ENCODE data around the gene SERPINE2.

The SERPINE2 gene

DNA sequence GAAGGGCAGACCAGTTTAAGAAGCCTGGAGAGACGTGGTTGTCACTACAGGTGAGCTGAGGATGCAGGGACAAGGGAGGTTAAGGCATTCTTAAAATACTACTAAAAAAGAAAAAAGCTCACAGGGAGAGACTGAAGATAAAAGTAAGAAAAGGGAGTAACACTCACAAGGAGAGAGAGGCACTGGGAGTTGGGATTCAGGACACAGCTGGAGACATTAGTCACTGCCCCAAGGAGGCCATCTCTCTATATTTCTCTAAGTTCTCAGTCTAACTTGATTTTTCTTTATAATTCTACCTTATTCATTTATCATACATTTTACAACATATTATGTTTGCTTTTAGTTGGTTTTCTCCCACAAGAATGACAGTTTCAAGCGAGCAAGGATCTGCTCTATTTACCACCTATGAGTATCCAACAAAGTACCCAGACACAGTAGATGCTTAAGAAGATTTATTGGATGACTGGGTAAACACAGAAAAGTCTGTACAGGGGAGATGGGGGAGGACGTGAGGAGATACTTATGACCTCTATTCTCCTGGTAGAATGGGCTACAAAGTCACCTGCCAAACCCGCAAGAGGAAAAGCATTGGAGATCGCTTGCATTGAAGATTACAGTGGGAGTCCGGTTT, 2.2 kb downstream of the SERPINE2 start:
- in situ Hi-C loops (cut with MboI; ENCODE audit: low sequenced_read_pairs) = no loop called here
- Histone ChIP-seq H3K9me3 (no peaks in the 10 kb centered on the region), H3K4me1 (no peaks in the 10 kb centered on the region; the same call in 1 of the 2 replicates), H3K36me3 (replicated peaks) (no peaks in the 10 kb centered on the region), H3K4me3 (no peak overlapping the region), H3K27me3 (ENCODE audit: low read depth) (peaks cover 46% of the 10 kb centered on the region)
- DNase-seq (ENCODE audit: low spot score in 2 of 2) = no peak

DNA sequence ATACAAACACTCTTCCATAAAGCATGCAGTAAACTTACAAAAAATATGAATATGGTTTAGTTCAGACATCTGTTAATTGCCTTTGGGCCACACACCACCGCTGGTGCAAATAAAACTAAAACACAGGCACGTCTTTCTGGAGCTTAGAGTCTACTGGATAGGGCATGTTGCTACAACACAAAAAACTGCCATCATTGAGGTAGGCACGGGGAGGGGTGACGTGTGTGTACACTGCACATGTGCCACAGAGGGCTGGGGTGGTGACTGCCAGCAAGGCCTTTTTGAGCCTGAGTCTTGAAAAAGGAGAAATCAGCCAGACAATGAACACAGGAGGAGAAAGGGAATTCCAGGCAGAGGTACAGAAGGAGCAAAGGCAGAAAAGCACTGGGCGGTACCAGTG, 5.1 kb downstream of the SERPINE2 start:
- no peak for DNase-seq (ENCODE audit: low spot score in 2 of 2)
- H3K4me3 ChIP-seq = no peak overlapping the region
- no peaks in the 10 kb centered on the region for H3K9me3 ChIP-seq
- H3K27me3 ChIP-seq (ENCODE audit: low read depth) = peaks cover 20% of the 10 kb centered on the region
- H3K36me3 ChIP-seq (replicated peaks) = no peaks in the 10 kb centered on the region
- in situ Hi-C loops (cut with MboI; ENCODE audit: low sequenced_read_pairs) = no loop called here
- no peaks in the 10 kb centered on the region for H3K4me1 ChIP-seq

DNA sequence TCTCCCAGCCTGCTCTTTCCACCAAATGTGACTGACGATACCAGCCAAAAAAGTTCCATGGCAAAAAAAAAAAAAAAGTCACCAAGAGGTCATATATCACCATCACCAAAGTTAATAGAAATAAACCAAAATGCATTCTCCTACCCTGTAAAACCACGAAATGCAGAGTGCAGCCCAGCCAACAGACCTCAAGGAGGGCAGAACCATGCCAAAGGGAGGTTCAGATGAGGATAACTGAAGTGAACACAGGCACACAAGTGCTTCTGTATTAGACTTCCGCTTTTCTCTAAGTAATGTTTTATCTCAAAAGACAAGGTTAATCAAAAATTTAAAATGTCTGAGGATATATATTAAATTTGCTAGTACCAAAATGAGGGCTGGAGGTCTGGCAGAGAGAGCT, 5.5 kb downstream of the SERPINE2 start:
- Histone ChIP-seq H3K27me3 (ENCODE audit: low read depth) (peaks cover 19% of the 10 kb centered on the region), H3K4me3 (no peak overlapping the region), H3K4me1 (no peaks in the 10 kb centered on the region), H3K9me3 (no peaks in the 10 kb centered on the region), H3K36me3 (replicated peaks) (no peaks in the 10 kb centered on the region)
- in situ Hi-C loops (cut with MboI; ENCODE audit: low sequenced_read_pairs) = no loop called here
- DNase-seq (ENCODE audit: low spot score in 2 of 2) = no peak

DNA sequence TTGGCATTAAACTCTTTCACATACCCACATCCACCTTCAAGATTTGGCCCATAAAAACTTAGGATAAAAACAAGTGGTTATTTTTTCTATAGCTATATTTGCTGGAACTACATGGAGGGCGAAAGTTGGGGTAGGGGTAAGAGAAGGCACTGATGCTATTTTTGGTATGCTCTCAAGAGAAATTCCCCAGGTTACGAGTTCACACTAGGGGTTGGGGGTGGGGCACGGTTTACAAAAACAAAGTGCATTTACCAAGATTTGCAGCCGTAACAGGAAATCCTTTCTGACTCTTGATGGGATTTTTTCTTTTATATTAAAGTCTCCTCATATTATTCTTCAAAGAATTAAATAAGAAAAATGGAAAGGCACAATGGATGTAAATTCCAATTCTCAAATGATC, 6.8 kb downstream of the SERPINE2 start:
- Histone ChIP-seq H3K9me3 (no peaks in the 10 kb centered on the region), H3K4me3 (no peak overlapping the region), H3K27me3 (ENCODE audit: low read depth) (peaks cover 7% of the 10 kb centered on the region), H3K4me1 (no peaks in the 10 kb centered on the region), H3K36me3 (replicated peaks) (no peaks in the 10 kb centered on the region)
- in situ Hi-C loops (cut with MboI; ENCODE audit: low sequenced_read_pairs) = no loop called here
- DNase-seq (ENCODE audit: low spot score in 2 of 2) = no peak

DNA sequence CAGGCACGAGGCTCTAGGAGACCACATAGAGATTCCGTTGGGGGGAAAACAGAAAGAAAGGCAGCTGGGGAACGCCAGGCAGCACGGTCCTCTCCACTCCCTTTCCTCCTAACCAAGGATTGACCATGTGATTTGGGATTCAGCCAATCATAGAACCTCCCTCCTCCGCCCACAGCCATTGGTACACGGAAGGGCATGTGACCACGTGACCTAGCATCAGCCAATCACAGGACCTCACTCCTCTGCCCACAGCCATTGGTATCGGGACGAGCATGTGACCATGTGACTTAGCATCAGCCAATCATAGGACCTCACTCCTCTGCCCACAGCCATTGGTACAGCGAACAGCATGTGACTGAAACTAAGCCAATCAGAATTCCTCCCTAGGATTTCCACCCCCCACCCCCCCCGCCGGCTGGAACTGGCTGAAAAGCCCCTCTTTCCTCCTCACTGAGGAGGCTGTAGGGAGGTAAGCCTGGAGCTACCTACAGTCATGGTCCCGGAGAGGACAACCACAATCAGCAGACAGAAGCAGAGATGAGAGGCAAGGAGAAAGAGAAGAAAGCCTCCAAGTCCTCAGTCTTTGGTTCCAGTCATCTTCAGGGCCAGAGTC, 7.6 kb downstream of the SERPINE2 start:
- no peaks in the 10 kb centered on the region for H3K4me1 ChIP-seq
- no peaks in the 10 kb centered on the region for H3K36me3 ChIP-seq (replicated peaks)
- no peak for DNase-seq (ENCODE audit: low spot score in 2 of 2)
- in situ Hi-C loops (cut with MboI; ENCODE audit: low sequenced_read_pairs) = no loop called here
- H3K9me3 ChIP-seq = no peaks in the 10 kb centered on the region
- peaks cover 3% of the 10 kb centered on the region; the same call in 1 of the 2 replicates for H3K27me3 ChIP-seq (ENCODE audit: low read depth)
- no peak overlapping the region for H3K4me3 ChIP-seq

DNA sequence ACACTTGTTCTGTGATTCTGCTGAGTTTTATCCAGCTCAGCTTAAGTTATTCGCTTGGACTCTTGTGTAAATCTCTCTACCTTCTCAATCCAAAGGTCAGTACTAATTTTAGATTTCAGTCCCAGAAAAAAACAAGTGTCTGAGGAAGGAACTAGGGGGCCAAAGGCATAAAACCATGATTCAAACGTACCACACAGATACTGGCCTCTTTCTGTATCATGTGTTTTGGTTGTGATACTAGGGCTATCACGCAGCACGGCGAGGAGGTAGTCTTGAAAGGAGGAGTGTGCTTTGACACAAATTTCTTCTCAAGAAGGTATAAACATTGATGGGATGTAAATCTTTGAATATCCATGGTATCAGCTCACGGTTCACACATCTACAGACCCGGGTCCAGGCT, 8.3 kb downstream of the SERPINE2 start:
- Histone ChIP-seq H3K9me3 (no peaks in the 10 kb centered on the region), H3K4me1 (no peaks in the 10 kb centered on the region), H3K27me3 (ENCODE audit: low read depth) (peaks cover 8% of the 10 kb centered on the region; the same call in 1 of the 2 replicates), H3K4me3 (no peak overlapping the region), H3K36me3 (replicated peaks) (no peaks in the 10 kb centered on the region)
- in situ Hi-C loops (cut with MboI; ENCODE audit: low sequenced_read_pairs) = no loop called here
- DNase-seq (ENCODE audit: low spot score in 2 of 2) = no peak

DNA sequence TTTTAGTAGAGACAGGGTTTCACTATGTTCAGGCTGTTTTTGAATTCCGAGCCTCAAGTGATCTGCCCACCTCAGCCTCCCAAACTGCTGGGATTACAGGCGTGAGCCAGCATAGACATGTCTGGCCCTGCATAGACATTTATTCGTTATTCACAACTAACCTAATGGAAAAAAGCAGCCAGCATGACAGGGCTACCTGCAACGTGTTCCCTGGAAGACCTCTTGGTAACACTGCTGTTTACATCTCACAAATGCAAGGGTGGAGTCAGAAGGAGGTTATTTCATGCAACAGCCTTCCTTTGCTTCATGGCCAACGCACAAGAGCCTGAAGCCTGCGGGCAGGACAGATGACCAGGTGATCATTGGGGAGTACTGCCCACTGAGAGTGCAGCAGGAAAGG, 9.2 kb downstream of the SERPINE2 start:
- no peak overlapping the region for H3K4me3 ChIP-seq
- no peaks in the 10 kb centered on the region for H3K4me1 ChIP-seq
- no peaks in the 10 kb centered on the region for H3K36me3 ChIP-seq (replicated peaks)
- H3K9me3 ChIP-seq = no peaks in the 10 kb centered on the region
- H3K27me3 ChIP-seq (ENCODE audit: low read depth) = peaks cover 8% of the 10 kb centered on the region; the same call in 1 of the 2 replicates
- no peak for DNase-seq (ENCODE audit: low spot score in 2 of 2)
- in situ Hi-C loops (cut with MboI; ENCODE audit: low sequenced_read_pairs) = no loop called here

DNA sequence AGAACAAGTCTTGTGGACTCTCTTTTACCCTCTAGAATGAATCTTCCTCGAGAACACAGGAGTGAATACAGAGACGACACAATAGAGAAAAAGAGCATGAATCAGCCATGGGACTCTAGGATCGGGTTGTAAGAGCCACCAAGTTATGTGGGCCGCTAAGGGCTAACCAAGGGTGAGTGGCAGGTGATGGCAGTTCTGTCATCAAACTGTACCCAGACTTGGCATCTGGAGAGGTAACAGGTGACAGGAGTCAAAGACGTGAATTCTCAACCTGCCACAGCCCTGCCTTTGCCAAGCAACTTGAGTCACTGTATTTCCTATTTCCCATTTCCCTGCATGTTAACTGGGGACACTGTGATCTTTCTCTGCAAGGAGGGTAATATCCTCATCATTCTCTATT, 11.2 kb downstream of the SERPINE2 start:
- H3K36me3 ChIP-seq (replicated peaks) = no peaks in the 10 kb centered on the region
- in situ Hi-C loops (cut with MboI; ENCODE audit: low sequenced_read_pairs) = no loop called here
- H3K4me3 ChIP-seq = no peak overlapping the region
- no peaks in the 10 kb centered on the region for H3K4me1 ChIP-seq
- DNase-seq (ENCODE audit: low spot score in 2 of 2) = no peak
- no peaks in the 10 kb centered on the region for H3K9me3 ChIP-seq
- peaks cover 8% of the 10 kb centered on the region; the same call in 1 of the 2 replicates for H3K27me3 ChIP-seq (ENCODE audit: low read depth)

DNA sequence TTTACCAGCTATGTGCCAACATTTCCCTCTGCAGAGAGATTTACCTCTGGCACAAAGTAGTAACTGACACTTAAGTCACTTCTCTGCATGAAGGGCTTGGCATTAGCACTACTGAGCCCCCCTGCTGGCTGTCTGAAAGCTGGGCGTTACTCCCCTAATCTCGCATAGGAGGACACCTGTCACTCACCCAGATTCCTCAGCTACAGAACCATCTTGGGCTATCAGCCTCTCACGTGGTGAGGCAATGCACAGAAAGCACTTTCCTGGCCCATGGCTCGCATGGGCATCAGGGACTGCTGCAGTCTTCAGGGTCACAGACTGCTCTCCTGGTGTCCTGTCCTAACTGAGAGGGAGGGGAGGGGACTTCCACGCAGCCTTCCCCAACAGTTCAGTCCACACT, 12.0 kb downstream of the SERPINE2 start:
- in situ Hi-C loops (cut with MboI; ENCODE audit: low sequenced_read_pairs) = no loop called here
- Histone ChIP-seq H3K36me3 (replicated peaks) (no peaks in the 10 kb centered on the region), H3K9me3 (no peaks in the 10 kb centered on the region), H3K4me3 (no peak overlapping the region), H3K27me3 (ENCODE audit: low read depth) (peaks cover 8% of the 10 kb centered on the region; the same call in 1 of the 2 replicates), H3K4me1 (no peaks in the 10 kb centered on the region)
- DNase-seq (ENCODE audit: low spot score in 2 of 2) = no peak

DNA sequence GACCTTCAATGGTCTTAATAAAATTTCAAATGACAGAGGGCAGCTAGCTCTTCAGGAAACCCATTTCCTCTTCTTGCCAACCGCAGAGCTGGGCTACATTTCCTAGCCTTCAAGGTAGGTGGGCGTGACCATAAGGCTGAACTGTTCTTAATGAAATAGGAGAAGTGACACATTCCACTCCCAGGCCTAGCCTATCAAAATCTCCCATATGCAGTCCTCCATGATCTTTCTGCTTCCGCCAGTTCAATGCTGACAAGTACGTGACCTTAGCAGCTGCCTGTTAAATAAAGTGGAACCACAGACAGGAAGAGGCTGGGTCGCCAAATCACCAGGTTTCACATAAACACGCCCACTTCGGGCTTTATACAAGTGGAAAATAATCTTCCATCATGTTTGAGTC, 13.2 kb downstream of the SERPINE2 start:
- Histone ChIP-seq H3K9me3 (no peaks in the 10 kb centered on the region), H3K4me3 (no peak overlapping the region), H3K36me3 (replicated peaks) (no peaks in the 10 kb centered on the region), H3K4me1 (no peaks in the 10 kb centered on the region), H3K27me3 (ENCODE audit: low read depth) (peaks cover 8% of the 10 kb centered on the region; the same call in 1 of the 2 replicates)
- in situ Hi-C loops (cut with MboI; ENCODE audit: low sequenced_read_pairs) = no loop called here
- no peak for DNase-seq (ENCODE audit: low spot score in 2 of 2)

DNA sequence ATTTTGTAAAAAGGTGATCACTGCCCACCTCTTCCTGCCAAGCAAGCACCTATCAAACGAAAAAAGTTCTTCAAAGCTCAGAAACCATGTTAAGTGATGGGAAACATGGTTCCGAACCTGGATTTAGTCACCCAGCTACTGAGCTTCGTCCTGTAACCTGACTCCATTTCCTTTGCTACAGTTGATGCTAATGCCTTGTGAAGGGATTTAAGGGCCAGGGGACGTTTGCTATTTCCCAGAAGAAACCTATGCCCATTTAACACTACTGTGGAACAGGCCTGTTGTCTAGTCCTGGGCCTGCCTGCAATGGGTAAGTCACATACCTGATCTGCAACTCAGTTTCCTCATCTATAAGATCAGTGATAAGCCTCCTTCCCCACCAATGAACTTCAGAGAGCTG, 14.8 kb downstream of the SERPINE2 start:
- Histone ChIP-seq H3K9me3 (no peaks in the 10 kb centered on the region), H3K4me3 (no peak overlapping the region), H3K4me1 (no peaks in the 10 kb centered on the region), H3K36me3 (replicated peaks) (no peaks in the 10 kb centered on the region), H3K27me3 (ENCODE audit: low read depth) (peaks cover 8% of the 10 kb centered on the region)
- DNase-seq (ENCODE audit: low spot score in 2 of 2) = no peak
- in situ Hi-C loops (cut with MboI; ENCODE audit: low sequenced_read_pairs) = no loop called here

DNA sequence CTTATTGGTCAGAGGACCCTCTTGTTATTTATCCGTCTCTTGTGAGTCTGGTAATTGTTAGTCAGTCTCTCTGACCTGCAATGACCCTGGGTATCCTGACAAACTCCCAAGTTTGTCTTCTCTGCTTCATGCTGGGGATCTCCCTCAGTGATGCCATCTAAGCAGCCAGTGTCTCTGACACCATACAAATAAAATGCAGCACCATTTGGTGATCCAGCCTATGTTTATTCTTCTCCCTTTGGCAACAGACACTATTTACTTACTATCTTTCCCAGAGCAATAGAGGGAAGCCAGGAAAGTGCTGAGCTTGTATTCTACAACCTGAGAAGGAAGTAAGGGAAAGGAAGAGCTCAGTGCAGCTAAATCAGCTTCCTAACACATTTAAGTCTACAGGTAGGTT, 15.9 kb downstream of the SERPINE2 start:
- H3K9me3 ChIP-seq = no peaks in the 10 kb centered on the region
- no peaks in the 10 kb centered on the region for H3K4me1 ChIP-seq
- H3K4me3 ChIP-seq = no peak overlapping the region
- peaks cover 8% of the 10 kb centered on the region for H3K27me3 ChIP-seq (ENCODE audit: low read depth)
- H3K36me3 ChIP-seq (replicated peaks) = no peaks in the 10 kb centered on the region
- no peak for DNase-seq (ENCODE audit: low spot score in 2 of 2)
- in situ Hi-C loops (cut with MboI; ENCODE audit: low sequenced_read_pairs) = no loop called here

DNA sequence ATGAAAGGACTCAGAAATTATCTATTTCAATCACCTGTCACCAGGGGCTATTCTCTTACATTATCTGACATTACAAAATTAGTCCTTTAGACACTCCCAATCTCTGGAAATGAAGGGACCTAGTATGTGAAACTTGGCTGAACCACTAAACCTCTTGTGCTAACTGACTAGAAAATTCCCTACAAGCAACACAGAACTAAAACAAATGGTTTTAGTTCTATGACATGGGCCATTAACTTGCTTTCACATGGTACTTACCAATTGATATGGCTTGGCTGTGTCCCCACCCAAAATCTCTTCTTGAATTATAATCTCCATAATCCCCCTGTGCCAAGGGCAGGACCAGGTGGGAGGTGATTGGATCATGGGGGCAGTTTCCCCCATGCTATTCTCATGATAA, 16.6 kb downstream of the SERPINE2 start:
- peaks cover 8% of the 10 kb centered on the region for H3K27me3 ChIP-seq (ENCODE audit: low read depth)
- DNase-seq (ENCODE audit: low spot score in 2 of 2) = no peak
- no peaks in the 10 kb centered on the region for H3K36me3 ChIP-seq (replicated peaks)
- in situ Hi-C loops (cut with MboI; ENCODE audit: low sequenced_read_pairs) = no loop called here
- H3K4me1 ChIP-seq = no peaks in the 10 kb centered on the region
- no peak overlapping the region for H3K4me3 ChIP-seq
- H3K9me3 ChIP-seq = no peaks in the 10 kb centered on the region

DNA sequence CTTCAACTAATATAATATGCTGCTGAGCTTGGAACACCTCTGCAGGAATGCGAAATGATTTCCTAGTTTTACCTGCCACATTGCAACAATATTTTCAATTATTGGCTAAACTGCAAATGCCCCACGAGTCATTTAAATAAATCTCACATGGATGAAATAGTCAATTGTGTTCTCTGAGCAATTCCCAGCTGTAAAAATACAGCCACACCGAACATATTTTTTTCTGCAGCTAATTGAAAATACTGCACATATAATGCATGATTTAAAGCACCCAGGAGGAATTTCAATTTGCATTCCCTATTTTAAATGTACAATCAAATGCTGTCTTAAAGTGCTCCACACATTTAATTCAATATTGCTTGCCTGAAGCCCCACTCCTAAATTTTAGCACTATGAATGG, 18.6 kb downstream of the SERPINE2 start:
- no peaks in the 10 kb centered on the region for H3K36me3 ChIP-seq (replicated peaks)
- no peak for DNase-seq (ENCODE audit: low spot score in 2 of 2)
- no peaks in the 10 kb centered on the region for H3K4me1 ChIP-seq
- H3K27me3 ChIP-seq (ENCODE audit: low read depth) = no peaks in the 10 kb centered on the region; the same call in 1 of the 2 replicates
- in situ Hi-C loops (cut with MboI; ENCODE audit: low sequenced_read_pairs) = no loop called here
- no peak overlapping the region for H3K4me3 ChIP-seq
- no peaks in the 10 kb centered on the region for H3K9me3 ChIP-seq

DNA sequence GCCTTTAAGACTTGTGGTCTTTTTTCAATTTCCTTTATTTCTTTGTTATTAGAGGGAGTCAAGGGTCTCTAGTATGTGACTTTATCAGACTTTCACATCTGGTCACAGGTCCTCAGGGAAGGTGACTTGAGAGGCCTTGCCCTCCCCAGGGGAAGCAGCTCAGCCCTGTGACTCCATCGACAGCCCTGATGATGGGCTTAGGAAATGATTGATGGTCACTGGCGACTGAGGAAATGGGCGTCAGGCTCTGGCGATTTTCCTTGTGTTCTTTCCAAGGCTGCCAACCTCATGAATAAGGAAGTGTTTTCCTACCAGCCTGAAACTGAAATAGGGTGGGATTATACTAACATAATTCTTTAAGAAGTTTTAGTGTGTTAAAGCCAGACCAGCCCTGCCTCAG, 21.1 kb downstream of the SERPINE2 start:
- no peaks in the 10 kb centered on the region; the same call in 1 of the 2 replicates for H3K27me3 ChIP-seq (ENCODE audit: low read depth)
- in situ Hi-C loops (cut with MboI; ENCODE audit: low sequenced_read_pairs) = no loop called here
- DNase-seq (ENCODE audit: low spot score in 2 of 2) = no peak

More for the DNA sequence above, 21.1 kb downstream of the SERPINE2 start:
- no peak overlapping the region for H3K4me3 ChIP-seq
- H3K36me3 ChIP-seq (replicated peaks) = no peaks in the 10 kb centered on the region
- no peaks in the 10 kb centered on the region for H3K4me1 ChIP-seq
- H3K9me3 ChIP-seq = no peaks in the 10 kb centered on the region
